GM19025 (cell line): Measurements from ENCODE around the gene COA5.

ENCODE experiments used
- ATAC-seq: cut with Tn5 transposase; IDR thresholded peaks from one replicate; pipeline ENCODE4 v1.9.1; 2021; ENCODE audit warnings: mild to moderate bottlenecking, low read depth, moderate library complexity; ENCODE audit not compliant: unreplicated experiment

COA5 gene

GRCh38 chr2:98555696-98556095, 52.6 kb downstream of the COA5 start:
- no peak for ATAC-seq

- ATAC-seq, result no peak
Observed at GRCh38 chr2:98554116-98554861, 54.0 kb downstream of the COA5 start.

- ATAC-seq, result no peak
Observed at GRCh38 chr2:98552499-98553179, 55.7 kb downstream of the COA5 start.

GRCh38 chr2:98551316-98551715, 57.0 kb downstream of the COA5 start:
- ATAC-seq, result no peak

GRCh38 chr2:98550165-98550564, 58.1 kb downstream of the COA5 start:
- no peak for ATAC-seq
